ENCODE results near the gene MID2. TPM values are rescaled to one million over a fixed set of nuclear protein-coding genes. Genes with fewer than 3 reads are reported as not detected.
"Not testable (repeated sequence)": the region's sequence is repeated elsewhere in the genome, so short reads cannot be mapped to it uniquely, and the experiment has no call there.

MID2 gene
- total RNA-seq, 1 donor from 2014 or later = 6.6 TPM

GRCh38 chrX:107935664-107936433 is 110.2 kb downstream of the MID2 start:
- intact Hi-C loops (cut with micrococcal nuclease) = no loop called here

DNA sequence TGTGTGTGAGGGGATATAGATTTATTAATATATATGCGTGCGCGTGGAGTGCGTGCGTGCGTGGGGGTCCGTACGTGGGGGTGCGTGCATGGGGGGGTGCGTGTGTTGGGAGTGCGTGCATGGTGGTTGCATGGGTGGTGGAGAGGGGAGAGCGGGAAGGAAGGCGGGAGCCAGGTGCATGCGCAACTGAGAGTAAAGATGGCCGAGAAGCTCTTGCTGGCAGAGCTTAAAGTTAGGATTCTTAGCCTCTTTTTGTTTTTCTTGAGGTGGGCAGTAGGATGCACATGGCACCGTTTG is 110.7 kb downstream of the MID2 start:
- intact Hi-C loops (cut with micrococcal nuclease) = no loop called here

- intact Hi-C loops (cut with micrococcal nuclease) = no loop called here
These were observed 114.4 kb downstream of the MID2 start for GRCh38 chrX:107940095-107940494.

GRCh38 chrX:107955337-107955736 is 129.7 kb downstream of the MID2 start:
- intact Hi-C loops (cut with micrococcal nuclease) = not testable (repeated sequence)

GRCh38 chrX:107968623-107969022 is 143.0 kb downstream of the MID2 start:
- intact Hi-C loops (cut with micrococcal nuclease) = no loop called here

GRCh38 chrX:107970073-107970472 is 144.4 kb downstream of the MID2 start:
- intact Hi-C loops (cut with micrococcal nuclease) = no loop called here

DNA sequence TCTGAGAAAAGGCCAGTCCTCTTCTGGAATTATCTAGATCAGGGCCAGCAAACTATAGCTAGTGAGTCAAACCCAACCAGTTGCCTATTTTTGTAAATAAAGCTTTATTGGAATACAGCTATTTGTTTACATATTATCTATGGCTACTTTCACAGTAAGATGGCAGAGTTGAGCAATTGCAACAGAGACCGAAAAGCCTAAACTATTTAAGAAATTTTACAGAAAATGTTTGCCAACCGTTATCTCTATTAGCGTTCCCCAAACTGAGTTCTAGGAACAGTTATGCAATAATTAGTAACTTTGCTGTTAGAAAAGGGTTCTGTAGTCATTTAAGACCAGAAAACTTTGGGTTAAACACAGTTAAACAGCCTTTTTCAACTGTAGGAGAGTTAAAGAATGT is 146.0 kb downstream of the MID2 start:
- intact Hi-C loops (cut with micrococcal nuclease) = no loop called here

Other genes starting within 250 kb of the MID2 start
- 59.6 and 61.6 TPM in 2 replicates for gene PRPS1, start 197.4 kb upstream of the MID2 start, total RNA-seq
- 27.2 and 29.8 TPM in 2 replicates for gene TSC22D3, start 50.1 kb upstream of the MID2 start, total RNA-seq
- not detected in 2 replicates for gene NCBP2L, start 48.1 kb upstream of the MID2 start, total RNA-seq
- gene TEX13B, start 156.5 kb downstream of the MID2 start, total RNA-seq = not detected in 2 replicates
- gene VSIG1, start 219.2 kb downstream of the MID2 start, total RNA-seq = 3.0 and 5.0 TPM in 2 replicates